Measurements from ENCODE around the gene CCSER1.

The CCSER1 gene

DNA sequence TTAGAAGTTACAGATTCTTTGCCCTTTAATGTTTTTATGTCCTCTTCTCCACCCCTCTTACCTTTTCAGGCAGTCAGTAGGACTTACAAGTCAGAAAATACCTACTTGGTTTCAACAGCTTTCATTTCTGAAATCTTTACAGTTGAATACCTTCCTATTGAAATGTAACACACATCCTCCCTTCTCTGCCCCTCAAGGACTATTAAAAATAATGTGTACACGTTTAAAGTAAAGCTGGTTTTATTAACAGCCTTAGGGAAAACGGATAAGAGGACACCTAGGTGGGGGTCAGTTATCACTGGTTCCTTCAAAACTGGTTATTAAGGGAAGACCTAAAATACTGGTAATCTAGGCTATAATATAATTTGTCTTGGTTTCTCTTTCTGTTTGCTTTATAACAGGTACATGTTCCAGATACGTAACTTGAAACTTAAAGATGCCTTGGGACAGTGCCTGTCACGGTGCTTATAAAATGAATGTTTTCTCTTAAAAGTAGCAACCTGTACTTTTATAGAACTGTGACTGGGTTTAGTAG lies 1.8 kb downstream of the CCSER1 start:
- H3K27ac ChIP-seq (ENCODE audit: low read depth, low read length) = no peak overlapping the region
- peaks cover 49% of the 10 kb centered on the region for H3K27me3 ChIP-seq (ENCODE audit: control insufficient read depth, insufficient read depth, low read length)
- peaks cover 11% of the 10 kb centered on the region; the same call in 1 of the 2 replicates for H3K4me1 ChIP-seq (ENCODE audit: control insufficient read depth, insufficient read depth, low read length)
- H3K4me3 ChIP-seq (ENCODE audit: low read depth, low read length) = peak overlapping the region; percentile 70
- H3K36me3 ChIP-seq (ENCODE audit: control insufficient read depth, insufficient read depth, low read length) = no peaks in the 10 kb centered on the region
- H3K9me3 ChIP-seq (ENCODE audit: control insufficient read depth, insufficient read depth, low read length) = no peaks in the 10 kb centered on the region
- no peak overlapping the region for H3K9ac ChIP-seq (ENCODE audit: low read depth, low read length)

DNA sequence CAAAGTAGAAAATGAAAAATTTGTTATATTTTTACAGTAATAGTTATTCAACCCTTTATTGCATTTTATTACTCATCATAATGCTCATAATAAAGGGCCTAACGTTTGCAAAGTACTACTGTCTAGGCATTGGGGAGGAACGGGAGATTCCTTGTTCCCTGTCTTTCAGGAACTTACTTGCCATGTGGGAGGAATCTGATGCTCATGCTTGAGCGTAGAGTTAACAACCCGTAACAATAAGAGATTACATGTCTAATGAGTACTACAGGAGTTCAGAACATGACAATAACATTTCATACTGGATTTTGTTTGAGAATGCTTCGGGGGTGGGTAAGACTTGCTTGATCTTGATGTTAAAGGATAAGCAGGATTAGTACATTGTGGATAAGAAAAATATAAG lies 2.9 kb downstream of the CCSER1 start:
- no peak overlapping the region for H3K9ac ChIP-seq (ENCODE audit: low read depth, low read length)
- H3K9me3 ChIP-seq (ENCODE audit: control insufficient read depth, insufficient read depth, low read length) = no peaks in the 10 kb centered on the region
- no peak overlapping the region for H3K4me3 ChIP-seq (ENCODE audit: low read depth, low read length)
- H3K27ac ChIP-seq (ENCODE audit: low read depth, low read length) = no peak overlapping the region
- no peaks in the 10 kb centered on the region for H3K36me3 ChIP-seq (ENCODE audit: control insufficient read depth, insufficient read depth, low read length)
- H3K27me3 ChIP-seq (ENCODE audit: control insufficient read depth, insufficient read depth, low read length) = peaks cover 49% of the 10 kb centered on the region
- H3K4me1 ChIP-seq (ENCODE audit: control insufficient read depth, insufficient read depth, low read length) = peaks cover 8% of the 10 kb centered on the region; the same call in 1 of the 2 replicates

DNA sequence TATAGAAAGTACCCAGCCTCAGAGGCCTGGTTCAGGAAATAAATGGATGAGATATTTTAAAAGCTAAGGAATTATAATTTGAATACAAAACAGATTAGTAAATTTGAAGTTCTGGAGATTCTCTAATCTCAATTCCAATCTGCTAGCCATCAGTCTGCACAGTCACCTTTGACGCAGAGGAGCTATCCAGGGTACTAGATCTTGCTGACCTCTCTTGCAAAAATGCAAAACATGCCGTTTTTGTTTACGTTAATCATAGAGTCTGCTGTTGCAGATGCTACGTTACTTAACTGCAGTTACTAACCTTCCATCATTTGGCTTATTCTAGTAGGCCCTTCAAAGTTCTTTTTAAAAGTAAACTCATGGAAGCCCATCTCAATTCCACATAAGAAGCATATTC lies 10.4 kb downstream of the CCSER1 start:
- Histone ChIP-seq H3K9me3 (ENCODE audit: control insufficient read depth, insufficient read depth, low read length) (no peaks in the 10 kb centered on the region), H3K36me3 (ENCODE audit: control insufficient read depth, insufficient read depth, low read length) (no peaks in the 10 kb centered on the region), H3K27ac (ENCODE audit: low read depth, low read length) (no peak overlapping the region), H3K4me3 (ENCODE audit: low read depth, low read length) (no peak overlapping the region), H3K9ac (ENCODE audit: low read depth, low read length) (no peak overlapping the region), H3K27me3 (ENCODE audit: control insufficient read depth, insufficient read depth, low read length) (no peaks in the 10 kb centered on the region), H3K4me1 (ENCODE audit: control insufficient read depth, insufficient read depth, low read length) (0 out of 2 replicates have a peak, but pooled peaks cover 3% of the 10 kb centered on the region)

DNA sequence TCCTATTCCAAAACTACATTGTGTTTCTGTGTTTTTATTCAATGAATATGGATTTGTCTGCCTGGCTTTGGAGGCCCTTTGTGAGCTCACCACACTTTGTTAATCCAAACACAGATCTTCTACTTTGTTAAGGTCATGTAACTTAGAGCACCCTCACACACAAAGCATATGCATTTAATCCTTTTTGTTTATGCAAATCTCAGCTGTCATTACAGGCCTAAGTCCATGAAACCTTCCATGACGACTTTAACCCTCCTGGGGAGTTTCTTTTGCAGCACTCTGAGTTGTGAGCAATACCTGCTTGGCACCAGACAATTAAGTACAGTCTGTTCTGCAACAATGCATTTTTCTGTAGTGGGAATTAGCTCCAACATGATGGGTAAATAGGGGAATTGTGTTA lies 14.9 kb downstream of the CCSER1 start:
- H3K9me3 ChIP-seq (ENCODE audit: control insufficient read depth, insufficient read depth, low read length) = no peaks in the 10 kb centered on the region
- no peaks in the 10 kb centered on the region for H3K36me3 ChIP-seq (ENCODE audit: control insufficient read depth, insufficient read depth, low read length)
- no peaks in the 10 kb centered on the region for H3K27me3 ChIP-seq (ENCODE audit: control insufficient read depth, insufficient read depth, low read length)
- H3K4me1 ChIP-seq (ENCODE audit: control insufficient read depth, insufficient read depth, low read length) = peaks cover 12% of the 10 kb centered on the region; the same call in 1 of the 2 replicates
- no peak overlapping the region for H3K4me3 ChIP-seq (ENCODE audit: low read depth, low read length)
- no peak overlapping the region for H3K27ac ChIP-seq (ENCODE audit: low read depth, low read length)
- H3K9ac ChIP-seq (ENCODE audit: low read depth, low read length) = no peak overlapping the region

DNA sequence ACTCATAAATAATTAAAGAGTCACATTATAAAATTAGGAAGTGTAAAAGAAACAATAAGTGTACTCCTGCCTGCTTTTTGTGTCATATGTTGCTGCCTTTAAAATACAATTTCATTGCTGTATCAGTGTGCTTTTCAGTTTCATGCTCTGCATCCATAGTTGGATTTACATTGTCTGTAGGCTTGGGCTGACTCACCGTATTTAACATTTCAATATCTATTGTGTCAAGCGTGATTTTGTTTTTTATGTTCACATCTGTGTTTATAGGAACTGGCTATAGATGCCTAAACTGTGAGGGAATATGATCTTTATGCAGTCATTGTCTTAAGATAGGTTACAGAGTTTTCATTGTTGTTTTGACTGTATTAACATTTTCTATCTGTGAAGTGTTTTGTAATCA lies 18.1 kb downstream of the CCSER1 start:
- no peak overlapping the region for H3K27ac ChIP-seq (ENCODE audit: low read depth, low read length)
- H3K36me3 ChIP-seq (ENCODE audit: control insufficient read depth, insufficient read depth, low read length) = no peaks in the 10 kb centered on the region
- H3K4me3 ChIP-seq (ENCODE audit: low read depth, low read length) = no peak overlapping the region
- H3K9me3 ChIP-seq (ENCODE audit: control insufficient read depth, insufficient read depth, low read length) = no peaks in the 10 kb centered on the region
- H3K4me1 ChIP-seq (ENCODE audit: control insufficient read depth, insufficient read depth, low read length) = peaks cover 12% of the 10 kb centered on the region; the same call in 1 of the 2 replicates
- no peak overlapping the region for H3K9ac ChIP-seq (ENCODE audit: low read depth, low read length)
- H3K27me3 ChIP-seq (ENCODE audit: control insufficient read depth, insufficient read depth, low read length) = no peaks in the 10 kb centered on the region

DNA sequence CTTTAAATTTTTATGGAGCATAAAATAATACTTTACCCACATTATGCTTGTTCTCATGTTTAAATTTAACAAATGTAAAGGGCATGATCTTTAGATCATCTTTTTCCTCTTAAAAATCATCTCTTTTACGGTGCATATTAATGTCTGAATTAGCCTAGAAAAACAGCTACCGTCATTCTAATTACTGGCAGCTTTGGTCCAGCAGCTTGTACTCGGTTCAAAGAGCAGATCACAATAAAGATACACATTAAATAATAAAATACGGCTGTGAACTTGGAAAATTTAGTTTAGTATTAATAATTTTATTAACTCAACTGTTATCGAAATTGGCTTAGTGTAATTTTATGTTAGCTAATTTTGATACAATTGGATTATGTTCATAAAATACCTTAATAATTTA lies 19.1 kb downstream of the CCSER1 start:
- no peaks in the 10 kb centered on the region for H3K9me3 ChIP-seq (ENCODE audit: control insufficient read depth, insufficient read depth, low read length)
- no peaks in the 10 kb centered on the region for H3K36me3 ChIP-seq (ENCODE audit: control insufficient read depth, insufficient read depth, low read length)
- H3K4me1 ChIP-seq (ENCODE audit: control insufficient read depth, insufficient read depth, low read length) = peaks cover 12% of the 10 kb centered on the region; the same call in 1 of the 2 replicates
- no peak overlapping the region for H3K27ac ChIP-seq (ENCODE audit: low read depth, low read length)
- H3K4me3 ChIP-seq (ENCODE audit: low read depth, low read length) = no peak overlapping the region
- H3K9ac ChIP-seq (ENCODE audit: low read depth, low read length) = no peak overlapping the region
- H3K27me3 ChIP-seq (ENCODE audit: control insufficient read depth, insufficient read depth, low read length) = no peaks in the 10 kb centered on the region

DNA sequence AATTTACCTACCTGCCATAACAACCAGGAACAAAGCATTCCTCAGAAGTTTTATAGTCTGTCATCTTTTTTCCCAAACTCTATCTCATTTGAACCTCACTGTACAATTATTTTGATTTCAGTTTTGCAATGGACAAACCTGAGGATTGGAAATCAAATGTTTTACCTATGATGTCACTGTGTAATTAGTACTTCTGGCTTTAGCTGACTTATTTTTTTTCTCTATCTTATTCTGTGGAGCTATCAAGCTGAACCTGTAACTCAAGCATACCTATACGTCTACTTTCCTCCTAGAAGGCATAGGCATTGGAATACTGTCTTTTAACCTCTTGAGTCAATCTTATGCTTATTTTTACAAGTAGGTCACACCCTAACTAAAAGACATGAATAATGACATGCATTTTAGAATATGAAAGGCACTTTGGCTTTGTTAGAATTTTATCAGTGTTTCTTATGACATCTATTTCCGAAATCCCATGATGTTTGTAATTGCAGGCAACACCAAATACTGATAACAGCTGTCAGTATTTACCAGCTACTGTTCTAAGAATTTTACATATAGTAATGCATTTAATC lies 21.5 kb downstream of the CCSER1 start:
- Histone ChIP-seq H3K4me3 (ENCODE audit: low read depth, low read length) (no peak overlapping the region), H3K27ac (ENCODE audit: low read depth, low read length) (no peak overlapping the region), H3K36me3 (ENCODE audit: control insufficient read depth, insufficient read depth, low read length) (no peaks in the 10 kb centered on the region), H3K9me3 (ENCODE audit: control insufficient read depth, insufficient read depth, low read length) (no peaks in the 10 kb centered on the region), H3K4me1 (ENCODE audit: control insufficient read depth, insufficient read depth, low read length) (peaks cover 9% of the 10 kb centered on the region; the same call in 1 of the 2 replicates), H3K27me3 (ENCODE audit: control insufficient read depth, insufficient read depth, low read length) (no peaks in the 10 kb centered on the region), H3K9ac (ENCODE audit: low read depth, low read length) (no peak overlapping the region)

DNA sequence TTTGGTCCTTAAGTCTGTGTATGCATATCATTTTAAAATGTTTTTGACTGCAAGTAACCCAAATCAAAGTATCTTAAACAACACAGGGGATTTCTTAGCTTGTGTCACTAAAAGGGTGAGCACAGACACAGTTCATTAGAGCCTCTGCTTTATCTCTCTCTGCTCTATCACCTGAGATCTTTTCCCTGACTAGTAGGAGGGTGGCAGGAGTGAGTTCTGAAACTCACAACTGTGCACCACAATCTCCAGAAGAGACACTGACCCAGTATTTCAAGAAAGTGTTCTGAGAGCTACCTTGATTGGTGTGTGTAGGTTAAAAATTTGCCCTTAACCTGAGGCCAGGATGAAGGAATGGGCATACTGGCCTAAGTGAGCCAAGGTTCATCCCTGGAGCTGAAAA lies 24.8 kb downstream of the CCSER1 start:
- Histone ChIP-seq H3K9ac (ENCODE audit: low read depth, low read length) (no peak overlapping the region), H3K27ac (ENCODE audit: low read depth, low read length) (no peak overlapping the region), H3K4me3 (ENCODE audit: low read depth, low read length) (no peak overlapping the region), H3K4me1 (ENCODE audit: control insufficient read depth, insufficient read depth, low read length) (no peaks in the 10 kb centered on the region), H3K36me3 (ENCODE audit: control insufficient read depth, insufficient read depth, low read length) (no peaks in the 10 kb centered on the region), H3K27me3 (ENCODE audit: control insufficient read depth, insufficient read depth, low read length) (no peaks in the 10 kb centered on the region), H3K9me3 (ENCODE audit: control insufficient read depth, insufficient read depth, low read length) (no peaks in the 10 kb centered on the region)

DNA sequence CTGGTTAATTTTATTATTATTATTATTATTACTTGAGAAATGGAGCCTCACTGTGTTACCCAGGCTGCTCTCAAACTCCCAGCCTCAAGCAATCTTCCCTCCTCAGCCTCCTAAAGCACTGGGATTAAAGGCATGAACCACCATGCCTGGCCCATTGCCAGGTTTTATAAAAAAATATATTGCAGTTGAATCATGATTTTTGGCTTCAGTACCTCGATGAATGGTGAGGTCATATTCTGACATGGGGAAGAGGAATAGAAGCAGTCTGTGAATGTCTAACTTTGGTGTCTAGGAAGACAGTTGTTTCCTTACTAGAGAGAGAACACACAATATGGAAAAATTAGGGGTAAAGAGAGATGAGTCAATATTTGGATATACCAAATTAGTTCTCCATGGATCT lies 32.0 kb downstream of the CCSER1 start:
- no peaks in the 10 kb centered on the region for H3K4me1 ChIP-seq (ENCODE audit: control insufficient read depth, insufficient read depth, low read length)

DNA sequence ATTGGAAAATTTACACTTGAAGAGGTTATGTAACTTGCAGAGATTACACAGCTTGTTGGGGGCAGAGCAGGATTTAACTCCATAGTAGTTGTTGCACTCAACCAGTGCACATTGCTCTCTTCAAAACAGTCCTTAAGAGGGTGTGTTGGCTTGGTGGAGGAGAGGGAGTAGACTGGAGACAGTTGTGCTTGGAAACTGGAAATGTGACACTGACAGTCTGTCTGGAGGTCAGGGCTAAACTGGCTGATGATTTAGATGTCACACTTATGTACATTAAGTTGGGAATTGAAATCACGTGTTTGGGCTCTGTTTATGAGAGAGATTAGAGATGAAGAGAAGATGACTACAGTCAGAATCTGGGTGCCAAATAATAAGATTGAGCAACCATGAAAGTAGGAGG lies 32.9 kb downstream of the CCSER1 start:
- no peaks in the 10 kb centered on the region for H3K4me1 ChIP-seq (ENCODE audit: control insufficient read depth, insufficient read depth, low read length)
- no peak overlapping the region for H3K27ac ChIP-seq (ENCODE audit: low read depth, low read length)
- H3K9ac ChIP-seq (ENCODE audit: low read depth, low read length) = no peak overlapping the region
- H3K4me3 ChIP-seq (ENCODE audit: low read depth, low read length) = no peak overlapping the region
- H3K9me3 ChIP-seq (ENCODE audit: control insufficient read depth, insufficient read depth, low read length) = peaks cover 5% of the 10 kb centered on the region
- H3K27me3 ChIP-seq (ENCODE audit: control insufficient read depth, insufficient read depth, low read length) = no peaks in the 10 kb centered on the region
- no peaks in the 10 kb centered on the region for H3K36me3 ChIP-seq (ENCODE audit: control insufficient read depth, insufficient read depth, low read length)

More for the DNA sequence above, 32.0 kb downstream of the CCSER1 start:
- Histone ChIP-seq H3K9ac (ENCODE audit: low read depth, low read length) (no peak overlapping the region), H3K27ac (ENCODE audit: low read depth, low read length) (no peak overlapping the region), H3K36me3 (ENCODE audit: control insufficient read depth, insufficient read depth, low read length) (no peaks in the 10 kb centered on the region), H3K27me3 (ENCODE audit: control insufficient read depth, insufficient read depth, low read length) (no peaks in the 10 kb centered on the region), H3K4me3 (ENCODE audit: low read depth, low read length) (no peak overlapping the region), H3K9me3 (ENCODE audit: control insufficient read depth, insufficient read depth, low read length) (peaks cover 5% of the 10 kb centered on the region)

DNA sequence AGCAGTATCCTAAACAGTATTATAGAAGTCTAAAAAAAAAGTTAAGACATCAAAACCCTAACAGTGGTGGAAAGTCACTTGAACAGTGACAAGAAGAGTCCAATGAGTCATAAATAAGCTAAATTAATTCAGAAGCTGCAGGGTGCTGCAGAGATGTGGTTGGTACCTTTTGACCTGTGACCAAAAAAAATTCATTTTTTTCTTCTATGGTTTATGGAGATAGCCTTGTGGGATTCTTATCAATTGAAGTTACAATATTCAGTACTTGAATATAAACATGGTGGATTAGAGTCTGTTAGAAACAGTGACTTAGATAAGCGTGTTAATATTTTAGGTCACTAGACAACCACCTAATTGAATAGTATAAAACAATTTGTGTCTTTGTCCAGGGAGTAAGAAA lies 35.4 kb downstream of the CCSER1 start:
- H3K4me3 ChIP-seq (ENCODE audit: low read depth, low read length) = no peak overlapping the region
- peaks cover 5% of the 10 kb centered on the region for H3K9me3 ChIP-seq (ENCODE audit: control insufficient read depth, insufficient read depth, low read length)
- no peak overlapping the region for H3K27ac ChIP-seq (ENCODE audit: low read depth, low read length)
- no peaks in the 10 kb centered on the region for H3K27me3 ChIP-seq (ENCODE audit: control insufficient read depth, insufficient read depth, low read length)
- H3K4me1 ChIP-seq (ENCODE audit: control insufficient read depth, insufficient read depth, low read length) = no peaks in the 10 kb centered on the region
- no peak overlapping the region for H3K9ac ChIP-seq (ENCODE audit: low read depth, low read length)
- H3K36me3 ChIP-seq (ENCODE audit: control insufficient read depth, insufficient read depth, low read length) = no peaks in the 10 kb centered on the region

Measured in HUES48 (cell line).